ENCODE results near the gene SAG. TPM values are rescaled to one million over a fixed set of nuclear protein-coding genes. Genes with fewer than 3 reads are reported as not detected.

The SAG gene
- total and polyA plus RNA-seq, 2 donors (not counting 3 experiments of a cell fraction or from before 2014, with no cell fraction given): not detected

GRCh38 chr2:233289648-233290047, 18.0 kb upstream of the SAG start:
- H3K4me2 ChIP-seq (ENCODE audit: insufficient read depth, low read length): no peak overlapping the region
- H3K9me1 ChIP-seq (replicated peaks; ENCODE audit: control insufficient read depth, extremely low read depth, insufficient read depth, low read length): no peaks in the 10 kb centered on the region
- dilution Hi-C loops (cut with MboI; ENCODE audit: extremely low pct_ligation_motif_present, low sequenced_read_pairs) (no loop called here), intact Hi-C loops (cut with micrococcal nuclease) (loop anchor here (10.0 kb wide), 1 partner anchor 545 kb away; no protein-coding TSS in a partner anchor)
- H3K36me3 ChIP-seq (ENCODE audit: control insufficient read depth in 2 of 2, extremely low read depth in 1 of 2, insufficient read depth in 2 of 2, low read length in 2 of 2): peaks cover 20 to 64% of the 10 kb centered on the region in 2 experiments
- BruUV-seq (replicated peaks): no TSS peak
- FAIRE-seq: no peak
- ChIA-PET POLR2A (no interaction called here), CTCF (interaction anchor here (1.3 kb wide), 1 partner anchor 154 kb away, joined by 6 read pairs; no protein-coding TSS in a partner anchor)
- H3K4me3 ChIP-seq (replicated peaks in 1 of 3; ENCODE audit: insufficient read depth in 1 of 3, low read depth in 1 of 3, low read length in 3 of 3): no peak overlapping the region
- H4K20me1 ChIP-seq (replicated peaks; ENCODE audit: control insufficient read depth, extremely low read depth, insufficient read depth, low read length): no peaks in the 10 kb centered on the region
- no peak for DNase-seq (ENCODE audit: low read depth, low spot score)
- peaks cover 3% of the 10 kb centered on the region for H3K4me1 ChIP-seq (ENCODE audit: control insufficient read depth, extremely low read depth, insufficient read depth, low read length)
- H3K9ac ChIP-seq (replicated peaks; ENCODE audit: extremely low read depth, insufficient read depth, low read length): no peak overlapping the region
- H2AFZ ChIP-seq (ENCODE audit: low read depth, low read length): no peak overlapping the region
- no peaks in the 10 kb centered on the region for H3K79me2 ChIP-seq (ENCODE audit: control insufficient read depth, insufficient read depth, low read length)
- no peaks in the 10 kb centered on the region for H3K27me3 ChIP-seq (ENCODE audit: control insufficient read depth in 2 of 2, insufficient read depth in 2 of 2, low read length in 2 of 2)
- no peaks in the 10 kb centered on the region for H3K9me3 ChIP-seq (replicated peaks; ENCODE audit: control insufficient read depth, insufficient read depth, low read length)
- TF ChIP-seq POLR2A (IDR thresholded peaks at IDR 0.05; ENCODE audit: low read depth, low read length): no peak
- TF ChIP-seq EZH2 (IDR thresholded peaks at IDR 0.05; ENCODE audit: borderline replicate concordance, low read depth, low read length, severe bottlenecking): no peak
- no peak for TF ChIP-seq GATA2 (IDR thresholded peaks at IDR 0.05; ENCODE audit: insufficient read depth, insufficient read length, low read depth, low read length)
- no peak for TF ChIP-seq JUN (IDR thresholded peaks at IDR 0.05; ENCODE audit: borderline replicate concordance, insufficient read depth, insufficient read length, low read depth)
- TF ChIP-seq, protein P1, sequence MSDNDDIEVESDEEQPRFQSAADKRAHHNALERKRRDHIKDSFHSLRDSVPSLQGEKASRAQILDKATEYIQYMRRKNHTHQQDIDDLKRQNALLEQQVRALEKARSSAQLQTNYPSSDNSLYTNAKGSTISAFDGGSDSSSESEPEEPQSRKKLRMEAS (IDR thresholded peaks at IDR 0.05; ENCODE audit: insufficient read depth, insufficient read length): no peak
- TF ChIP-seq POLR2AphosphoS5 (IDR thresholded peaks at IDR 0.05; ENCODE audit: insufficient read depth, low read depth, low read length): no peak
- TF ChIP-seq MYC (IDR thresholded peaks at IDR 0.05; ENCODE audit: low read depth, low read length): no peak
- no peak for TF ChIP-seq FOS (IDR thresholded peaks at IDR 0.05; ENCODE audit: borderline replicate concordance, insufficient read depth, low read length)
- TF ChIP-seq, protein P2, sequence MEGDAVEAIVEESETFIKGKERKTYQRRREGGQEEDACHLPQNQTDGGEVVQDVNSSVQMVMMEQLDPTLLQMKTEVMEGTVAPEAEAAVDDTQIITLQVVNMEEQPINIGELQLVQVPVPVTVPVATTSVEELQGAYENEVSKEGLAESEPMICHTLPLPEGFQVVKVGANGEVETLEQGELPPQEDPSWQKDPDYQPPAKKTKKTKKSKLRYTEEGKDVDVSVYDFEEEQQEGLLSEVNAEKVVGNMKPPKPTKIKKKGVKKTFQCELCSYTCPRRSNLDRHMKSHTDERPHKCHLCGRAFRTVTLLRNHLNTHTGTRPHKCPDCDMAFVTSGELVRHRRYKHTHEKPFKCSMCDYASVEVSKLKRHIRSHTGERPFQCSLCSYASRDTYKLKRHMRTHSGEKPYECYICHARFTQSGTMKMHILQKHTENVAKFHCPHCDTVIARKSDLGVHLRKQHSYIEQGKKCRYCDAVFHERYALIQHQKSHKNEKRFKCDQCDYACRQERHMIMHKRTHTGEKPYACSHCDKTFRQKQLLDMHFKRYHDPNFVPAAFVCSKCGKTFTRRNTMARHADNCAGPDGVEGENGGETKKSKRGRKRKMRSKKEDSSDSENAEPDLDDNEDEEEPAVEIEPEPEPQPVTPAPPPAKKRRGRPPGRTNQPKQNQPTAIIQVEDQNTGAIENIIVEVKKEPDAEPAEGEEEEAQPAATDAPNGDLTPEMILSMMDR (IDR thresholded peaks at IDR 0.05; ENCODE audit: extremely low read depth in 1 of 2, insufficient read depth in 1 of 2, low read depth in 1 of 2, low read length in 2 of 2): no peak
- H3K27ac ChIP-seq (ENCODE audit: insufficient read depth, low read depth, low read length): no peak overlapping the region
